Hepatocyte (in vitro differentiated cells): ENCODE results near the gene DIAPH1. TPM values are rescaled to one million over a fixed set of nuclear protein-coding genes. Genes with fewer than 3 reads are reported as not detected.

Source experiments
- DNase-seq: peaks from one replicate; pipeline ENCODE4 v3.0.0-alpha.2; 2016; ENCODE audit warnings: low spot score
- H2AFZ ChIP-seq: fragments of 200-600 bp; sonication (generic); 2 replicates; pipeline ENCODE4 v1.6.0; 2016; ENCODE audit warnings: antibody characterized with exemption, mild to moderate bottlenecking
- H3K27ac ChIP-seq: fragments of 200-600 bp; sonication (generic); 2 replicates; pipeline ENCODE4 v1.5.1; 2016; ENCODE audit warnings: mild to moderate bottlenecking
- H3K27me3 ChIP-seq: fragments of 200-600 bp; sonication (generic); 2 replicates; pipeline ENCODE4 v1.6.1; 2016
- H3K36me3 ChIP-seq: fragments of 200-600 bp; sonication (generic); replicated peaks from 2 replicates; pipeline ENCODE4 v1.5.1; 2016; ENCODE audit warnings: low read depth; ENCODE audit not compliant: insufficient read depth
- H3K4me1 ChIP-seq: fragments of 200-600 bp; sonication (generic); 2 replicates; pipeline ENCODE4 v1.5.1; 2016; ENCODE audit warnings: mild to moderate bottlenecking, moderate library complexity; ENCODE audit not compliant: insufficient read depth
- H3K4me2 ChIP-seq: fragments of 200-600 bp; sonication (generic); 2 replicates; pipeline ENCODE4 v1.6.0; 2016
- H3K4me3 ChIP-seq: fragments of 200-600 bp; sonication (generic); 2 replicates; pipeline ENCODE4 v1.5.1; 2016; ENCODE audit warnings: mild to moderate bottlenecking
- H3K79me2 ChIP-seq: fragments of 200-600 bp; sonication (generic); 2 replicates; pipeline ENCODE4 v1.6.0; 2017; ENCODE audit warnings: mild to moderate bottlenecking
- H3K9me2 ChIP-seq: fragments of 200-600 bp; sonication (generic); replicated peaks from 2 replicates; pipeline ENCODE4 v1.6.0; 2017; ENCODE audit warnings: mild to moderate bottlenecking; ENCODE audit not compliant: insufficient read depth
- H3K9me3 ChIP-seq: fragments of 200-600 bp; sonication (generic); 2 replicates; pipeline ENCODE4 v1.5.1; 2016; ENCODE audit warnings: low read depth, mild to moderate bottlenecking
- H4K20me1 ChIP-seq: fragments of 200-600 bp; sonication (generic); 2 replicates; pipeline ENCODE4 v1.6.0; 2016; ENCODE audit warnings: mild to moderate bottlenecking; ENCODE audit not compliant: insufficient read depth, poor library complexity, severe bottlenecking
- EZH2 ChIP-seq: fragments of 200-600 bp; sonication (generic); IDR thresholded peaks from 2 replicates; pipeline ENCODE4 v1.6.1; 2016; ENCODE audit warnings: antibody characterized with exemption, mild to moderate bottlenecking, borderline replicate concordance
- EZH2phosphoT487 ChIP-seq: fragments of 200-600 bp; sonication (generic); IDR thresholded peaks from one replicate; pipeline ENCODE4 v1.6.1; 2018; ENCODE audit warnings: antibody characterized with exemption, mild to moderate bottlenecking, low read depth, moderate library complexity; ENCODE audit not compliant: unreplicated experiment, severe bottlenecking
- WGBS: methylation state at CpG from one replicate; pipeline ENCODE4 v1.1.6; 2016; ENCODE audit warnings: low lambda C conversion rate; ENCODE audit errors: missing lambda C conversion rate; 5-methylcytosine and 5-hydroxymethylcytosine counted together
- polyA plus RNA-seq: library from polyadenylated mRNA; unstranded; fragments of >200 nt; fragmentation: Nextera tagmentation; extraction: Ambion mirVana; gene quantifications from 2 replicates; pipeline ENCODE4 v1.2.1, GENCODE V29; 2016
- total RNA-seq: library from RNA; depleted of rRNA; stranded (reverse); fragments of >200 nt; gene quantifications from 2 replicates; pipeline ENCODE4 v1.2.3, GENCODE V29; 2014
- TF ChIP-seq, protein P1 (sequence below): fragments of 200-600 bp; sonication (generic); IDR thresholded peaks from 2 replicates; pipeline ENCODE4 v1.5.1; 2016; ENCODE audit warnings: antibody characterized with exemption, mild to moderate bottlenecking; ENCODE audit not compliant: poor library complexity

Gene DIAPH1
- total and polyA plus RNA-seq, 2 experiments from 2014 or later: 56.6 to 62.4 TPM

GRCh38 chr5:141479776-141480175 lies 139.0 kb downstream of the DIAPH1 start:
- Histone ChIP-seq H3K27me3 (no peaks in the 10 kb centered on the region), H3K79me2 (peaks cover 45% of the 10 kb centered on the region), H3K4me1 (peaks cover 5% of the 10 kb centered on the region), H3K27ac (no peak overlapping the region), H3K4me2 (no peak overlapping the region), H2AFZ (no peak overlapping the region), H3K36me3 (no peaks in the 10 kb centered on the region), H3K9me2 (no peaks in the 10 kb centered on the region), H3K9me3 (no peaks in the 10 kb centered on the region), H3K4me3 (no peak overlapping the region), H4K20me1 (no peaks in the 10 kb centered on the region)
- no peak for TF ChIP-seq EZH2
- TF ChIP-seq, protein P1, sequence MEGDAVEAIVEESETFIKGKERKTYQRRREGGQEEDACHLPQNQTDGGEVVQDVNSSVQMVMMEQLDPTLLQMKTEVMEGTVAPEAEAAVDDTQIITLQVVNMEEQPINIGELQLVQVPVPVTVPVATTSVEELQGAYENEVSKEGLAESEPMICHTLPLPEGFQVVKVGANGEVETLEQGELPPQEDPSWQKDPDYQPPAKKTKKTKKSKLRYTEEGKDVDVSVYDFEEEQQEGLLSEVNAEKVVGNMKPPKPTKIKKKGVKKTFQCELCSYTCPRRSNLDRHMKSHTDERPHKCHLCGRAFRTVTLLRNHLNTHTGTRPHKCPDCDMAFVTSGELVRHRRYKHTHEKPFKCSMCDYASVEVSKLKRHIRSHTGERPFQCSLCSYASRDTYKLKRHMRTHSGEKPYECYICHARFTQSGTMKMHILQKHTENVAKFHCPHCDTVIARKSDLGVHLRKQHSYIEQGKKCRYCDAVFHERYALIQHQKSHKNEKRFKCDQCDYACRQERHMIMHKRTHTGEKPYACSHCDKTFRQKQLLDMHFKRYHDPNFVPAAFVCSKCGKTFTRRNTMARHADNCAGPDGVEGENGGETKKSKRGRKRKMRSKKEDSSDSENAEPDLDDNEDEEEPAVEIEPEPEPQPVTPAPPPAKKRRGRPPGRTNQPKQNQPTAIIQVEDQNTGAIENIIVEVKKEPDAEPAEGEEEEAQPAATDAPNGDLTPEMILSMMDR: no peak
- TF ChIP-seq EZH2phosphoT487: no peak
- no peak for DNase-seq

GRCh38 chr5:141478321-141478945 lies 140.4 kb downstream of the DIAPH1 start:
- peaks cover 45% of the 10 kb centered on the region for H3K79me2 ChIP-seq

DNA sequence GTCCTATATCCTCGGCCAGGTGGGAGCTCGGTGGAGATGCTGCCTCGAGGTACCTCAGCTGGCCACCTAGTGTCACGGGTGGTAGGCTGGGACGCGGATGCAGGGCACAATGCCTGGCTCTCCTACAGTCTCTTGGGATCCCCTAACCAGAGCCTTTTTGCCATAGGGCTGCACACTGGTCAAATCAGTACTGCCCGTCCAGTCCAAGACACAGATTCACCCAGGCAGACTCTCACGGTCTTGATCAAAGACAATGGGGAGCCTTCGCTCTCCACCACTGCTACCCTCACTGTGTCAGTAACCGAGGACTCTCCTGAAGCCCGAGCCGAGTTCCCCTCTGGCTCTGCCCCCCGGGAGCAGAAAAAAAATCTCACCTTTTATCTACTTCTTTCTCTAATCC lies 141.0 kb downstream of the DIAPH1 start:
- H3K4me2 ChIP-seq: peak overlapping the region; percentile 38
- DNase-seq: no peak
- TF ChIP-seq EZH2 (no peak), EZH2phosphoT487 (no peak)
- TF ChIP-seq, protein P1: no peak
- peaks cover 45% of the 10 kb centered on the region for H3K79me2 ChIP-seq
- H2AFZ ChIP-seq: no peak overlapping the region
- no peak overlapping the region for H3K4me3 ChIP-seq
- H3K36me3 ChIP-seq: no peaks in the 10 kb centered on the region
- peaks cover 5% of the 10 kb centered on the region for H3K4me1 ChIP-seq
- no peaks in the 10 kb centered on the region for H3K9me3 ChIP-seq
- H3K27me3 ChIP-seq: no peaks in the 10 kb centered on the region
- WGBS: 92% methylated on average over 13 of the region's 13 CpGs
- H4K20me1 ChIP-seq: no peaks in the 10 kb centered on the region
- H3K9me2 ChIP-seq: no peaks in the 10 kb centered on the region
- no peak overlapping the region for H3K27ac ChIP-seq

More at GRCh38 chr5:141478321-141478945, 140.4 kb downstream of the DIAPH1 start:
- peak; percentile 44 for DNase-seq
- H3K4me3 ChIP-seq: no peak overlapping the region
- H3K9me3 ChIP-seq: no peaks in the 10 kb centered on the region
- no peaks in the 10 kb centered on the region for H3K36me3 ChIP-seq
- H3K27me3 ChIP-seq: no peaks in the 10 kb centered on the region
- H3K9me2 ChIP-seq: no peaks in the 10 kb centered on the region
- peaks cover 5% of the 10 kb centered on the region for H3K4me1 ChIP-seq
- WGBS: 53% methylated on average over 20 of the region's 20 CpGs
- no peaks in the 10 kb centered on the region for H4K20me1 ChIP-seq
- H2AFZ ChIP-seq: no peak overlapping the region
- H3K27ac ChIP-seq: no peak overlapping the region
- H3K4me2 ChIP-seq: peak overlapping the region; percentile 38
- TF ChIP-seq EZH2phosphoT487: no peak
- no peak for TF ChIP-seq EZH2
- TF ChIP-seq, protein P1: peak; percentile 8
